HEK293 (cell line): ENCODE results near the gene MYO5B.
A peak's percentile ranks its signal among the peaks of the same experiment; 100 is the strongest.

Experiments used
- CTCF ChIA-PET: fragments of 350-600 bp; formaldehyde crosslinking; extraction: SDS; loops from one replicate; lab custom pipeline; 2021; ENCODE audit warnings: antibody characterized with exemption; lab: Yijun Ruan, JAX
- POLR2A ChIA-PET: fragments of 300-600 bp; formaldehyde crosslinking; extraction: SDS; loops from one replicate; lab custom pipeline; 2020; ENCODE audit warnings: antibody characterized with exemption, inconsistent platforms; lab: Yijun Ruan, JAX
- H3K27ac ChIP-seq: fragments of 200-500 bp; sonication (Bioruptor generic); 2 replicates; pipeline ENCODE4 v1.5.1; 2014; ENCODE audit warnings: low read depth, low read length, control low read depth, inconsistent platforms; ENCODE audit errors: extremely low read depth
- H3K36me3 ChIP-seq, 2 experiments: fragments of 200-500 bp in 1 of 2; sonication (Bioruptor generic) in 1 of 2; 1 replicate in 1 of 2; 2 replicates in 1 of 2; pipeline ENCODE4 v1.5.1; 2014 to 2017; ENCODE audit warnings: inconsistent platforms in 2 of 2, low read length in 2 of 2; ENCODE audit not compliant: control insufficient read depth in 2 of 2, insufficient read depth in 1 of 2
- H3K4me1 ChIP-seq: fragments of 200-500 bp; sonication (Bioruptor generic); 2 replicates; pipeline ENCODE4 v1.5.1; 2014; ENCODE audit warnings: mild to moderate bottlenecking, low read length, inconsistent platforms; ENCODE audit not compliant: control insufficient read depth, insufficient read depth
- H3K4me3 ChIP-seq: 2 replicates; pipeline ENCODE4 v1.5.1; 2011; ENCODE audit warnings: low read depth, mild to moderate bottlenecking, control low read depth, low read length, moderate library complexity
- H3K9me3 ChIP-seq: fragments of 200-500 bp; sonication (Bioruptor generic); 2 replicates; pipeline ENCODE4 v1.5.1; 2014; ENCODE audit warnings: low read depth, low read length, inconsistent platforms; ENCODE audit not compliant: control insufficient read depth, insufficient read depth
- GFI1B ChIP-seq: fragments of 450-650 bp; formaldehyde crosslinking; IDR thresholded peaks from 2 replicates; pipeline ENCODE4 v1.5.1; 2016; ENCODE audit warnings: missing biosample characterization, missing genetic modification characterization
- KLF1 ChIP-seq: fragments of 450-650 bp; formaldehyde crosslinking; IDR thresholded peaks from 2 replicates; pipeline ENCODE4 v1.5.1; 2016; ENCODE audit warnings: missing biosample characterization, missing genetic modification characterization
- KLF10 ChIP-seq: fragments of 450-650 bp; IDR thresholded peaks from 2 replicates; pipeline ENCODE4 v1.5.1; 2018; ENCODE audit warnings: missing biosample characterization, mild to moderate bottlenecking, missing genetic modification characterization
- SCRT2 ChIP-seq: fragments of 450-650 bp; formaldehyde crosslinking; IDR thresholded peaks from 2 replicates; pipeline ENCODE4 v1.5.1; 2016; ENCODE audit warnings: missing biosample characterization, missing genetic modification characterization
- SP7 ChIP-seq: fragments of 450-650 bp; formaldehyde crosslinking; IDR thresholded peaks from 2 replicates; pipeline ENCODE4 v1.5.1; 2016; ENCODE audit warnings: missing biosample characterization, missing genetic modification characterization
- TRIM28 ChIP-seq: IDR thresholded peaks from 2 replicates; pipeline ENCODE4 v1.6.1; 2011; ENCODE audit warnings: low read length, control low read depth, borderline replicate concordance
- ZIC2 ChIP-seq: fragments of 450-650 bp; formaldehyde crosslinking; IDR thresholded peaks from 2 replicates; pipeline ENCODE4 v1.5.1; 2016; ENCODE audit warnings: missing biosample characterization, missing genetic modification characterization
- ZNF221 ChIP-seq: fragments of 450-650 bp; formaldehyde crosslinking; IDR thresholded peaks from 2 replicates; pipeline ENCODE4 v1.5.1; 2017; ENCODE audit warnings: missing biosample characterization, missing genetic modification characterization, borderline replicate concordance
- ZNF555 ChIP-seq: fragments of 450-650 bp; formaldehyde crosslinking; conservative IDR thresholded peaks from 2 replicates; pipeline ENCODE4 v1.5.1; 2017; ENCODE audit warnings: missing biosample characterization, mild to moderate bottlenecking, missing genetic modification characterization, inconsistent platforms
- ZNF660 ChIP-seq: fragments of 450-650 bp; IDR thresholded peaks from 2 replicates; pipeline ENCODE4 v1.5.1; 2018; ENCODE audit warnings: missing biosample characterization, mild to moderate bottlenecking, missing genetic modification characterization
- ZNF776 ChIP-seq: fragments of 450-650 bp; formaldehyde crosslinking; IDR thresholded peaks from 2 replicates; pipeline ENCODE4 v1.5.0; 2017; ENCODE audit warnings: missing biosample characterization, missing genetic modification characterization, borderline replicate concordance
- ZNF843 ChIP-seq: fragments of 450-650 bp; formaldehyde crosslinking; IDR thresholded peaks from 2 replicates; pipeline ENCODE4 v1.5.1; 2016; ENCODE audit warnings: missing biosample characterization, missing genetic modification characterization
- TF ChIP-seq, protein P1 (sequence below): fragments of 450-650 bp; formaldehyde crosslinking; IDR thresholded peaks from 2 replicates; pipeline ENCODE4 v1.5.0; 2017; ENCODE audit warnings: missing biosample characterization, missing genetic modification characterization, borderline replicate concordance
- TF ChIP-seq, protein P2 (sequence below): fragments of 450-650 bp; formaldehyde crosslinking; IDR thresholded peaks from 2 replicates; pipeline ENCODE4 v1.5.1; 2017; ENCODE audit warnings: missing biosample characterization, missing genetic modification characterization
- TF ChIP-seq, protein P3 (sequence below): fragments of 450-650 bp; formaldehyde crosslinking; IDR thresholded peaks from 2 replicates; pipeline ENCODE4 v1.5.1; 2016; ENCODE audit warnings: missing biosample characterization, missing genetic modification characterization
- TF ChIP-seq, protein P4 (sequence below): fragments of 450-650 bp; formaldehyde crosslinking; IDR thresholded peaks from 2 replicates; pipeline ENCODE4 v1.5.1; 2017; ENCODE audit warnings: missing biosample characterization, missing genetic modification characterization

Gene MYO5B

DNA sequence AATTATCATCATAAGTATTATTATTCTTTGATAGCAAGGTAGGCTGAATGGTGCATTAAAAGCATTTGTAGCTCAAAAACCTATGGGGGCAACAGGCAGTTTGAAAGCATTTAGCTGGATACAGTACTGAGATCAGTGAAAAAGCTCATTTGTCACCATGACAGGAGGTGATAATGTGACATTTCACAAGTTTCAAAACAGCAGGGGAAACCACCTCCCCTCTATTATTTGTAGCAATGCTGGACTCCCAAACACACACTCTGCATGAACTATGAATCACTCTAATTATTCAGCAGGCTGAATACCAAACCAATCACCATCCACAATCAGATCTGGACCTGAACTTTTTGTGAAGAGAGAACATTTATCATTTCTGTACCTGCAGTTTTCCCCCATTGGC is 63.4 kb downstream of the MYO5B start (continued):
- TF ChIP-seq, protein P1, sequence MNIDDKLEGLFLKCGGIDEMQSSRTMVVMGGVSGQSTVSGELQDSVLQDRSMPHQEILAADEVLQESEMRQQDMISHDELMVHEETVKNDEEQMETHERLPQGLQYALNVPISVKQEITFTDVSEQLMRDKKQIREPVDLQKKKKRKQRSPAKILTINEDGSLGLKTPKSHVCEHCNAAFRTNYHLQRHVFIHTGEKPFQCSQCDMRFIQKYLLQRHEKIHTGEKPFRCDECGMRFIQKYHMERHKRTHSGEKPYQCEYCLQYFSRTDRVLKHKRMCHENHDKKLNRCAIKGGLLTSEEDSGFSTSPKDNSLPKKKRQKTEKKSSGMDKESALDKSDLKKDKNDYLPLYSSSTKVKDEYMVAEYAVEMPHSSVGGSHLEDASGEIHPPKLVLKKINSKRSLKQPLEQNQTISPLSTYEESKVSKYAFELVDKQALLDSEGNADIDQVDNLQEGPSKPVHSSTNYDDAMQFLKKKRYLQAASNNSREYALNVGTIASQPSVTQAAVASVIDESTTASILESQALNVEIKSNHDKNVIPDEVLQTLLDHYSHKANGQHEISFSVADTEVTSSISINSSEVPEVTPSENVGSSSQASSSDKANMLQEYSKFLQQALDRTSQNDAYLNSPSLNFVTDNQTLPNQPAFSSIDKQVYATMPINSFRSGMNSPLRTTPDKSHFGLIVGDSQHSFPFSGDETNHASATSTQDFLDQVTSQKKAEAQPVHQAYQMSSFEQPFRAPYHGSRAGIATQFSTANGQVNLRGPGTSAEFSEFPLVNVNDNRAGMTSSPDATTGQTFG (tag by site-specific recombination): no peak
- TF ChIP-seq SP7 (tag by site-specific recombination) (peak; percentile 90), SCRT2 (peak; percentile 44; the same call in 1 of the 2 replicates), ZNF221 (tag by site-specific recombination) (no peak), GFI1B (no peak), ZIC2 (tag by site-specific recombination) (peak; percentile 85), KLF1 (no peak), ZNF843 (tag by site-specific recombination) (peak; percentile 56; the same call in 1 of the 2 replicates), ZNF660 (tag by site-specific recombination) (0 out of 2 replicates have a peak, but pooled peaks have one; percentile 34)
- TF ChIP-seq, protein P2, sequence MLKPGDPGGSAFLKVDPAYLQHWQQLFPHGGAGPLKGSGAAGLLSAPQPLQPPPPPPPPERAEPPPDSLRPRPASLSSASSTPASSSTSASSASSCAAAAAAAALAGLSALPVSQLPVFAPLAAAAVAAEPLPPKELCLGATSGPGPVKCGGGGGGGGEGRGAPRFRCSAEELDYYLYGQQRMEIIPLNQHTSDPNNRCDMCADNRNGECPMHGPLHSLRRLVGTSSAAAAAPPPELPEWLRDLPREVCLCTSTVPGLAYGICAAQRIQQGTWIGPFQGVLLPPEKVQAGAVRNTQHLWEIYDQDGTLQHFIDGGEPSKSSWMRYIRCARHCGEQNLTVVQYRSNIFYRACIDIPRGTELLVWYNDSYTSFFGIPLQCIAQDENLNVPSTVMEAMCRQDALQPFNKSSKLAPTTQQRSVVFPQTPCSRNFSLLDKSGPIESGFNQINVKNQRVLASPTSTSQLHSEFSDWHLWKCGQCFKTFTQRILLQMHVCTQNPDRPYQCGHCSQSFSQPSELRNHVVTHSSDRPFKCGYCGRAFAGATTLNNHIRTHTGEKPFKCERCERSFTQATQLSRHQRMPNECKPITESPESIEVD (tag by site-specific recombination): 0 out of 2 replicates have a peak, but pooled peaks have one; percentile 35
- TF ChIP-seq, protein P3, sequence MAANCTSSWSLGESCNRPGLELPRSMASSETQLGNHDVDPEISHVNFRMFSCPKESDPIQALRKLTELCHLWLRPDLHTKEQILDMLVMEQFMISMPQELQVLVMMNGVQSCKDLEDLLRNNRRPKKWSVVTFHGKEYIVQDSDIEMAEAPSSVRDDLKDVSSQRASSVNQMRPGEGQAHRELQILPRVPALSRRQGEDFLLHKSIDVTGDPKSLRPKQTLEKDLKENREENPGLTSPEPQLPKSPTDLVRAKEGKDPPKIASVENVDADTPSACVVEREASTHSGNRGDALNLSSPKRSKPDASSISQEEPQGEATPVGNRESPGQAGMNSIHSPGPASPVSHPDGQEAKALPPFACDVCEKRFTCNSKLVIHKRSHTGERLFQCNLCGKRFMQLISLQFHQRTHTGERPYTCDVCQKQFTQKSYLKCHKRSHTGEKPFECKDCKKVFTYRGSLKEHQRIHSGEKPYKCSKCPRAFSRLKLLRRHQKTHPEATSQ: no peak
- TF ChIP-seq, all 188 proteins: peak for 8

DNA sequence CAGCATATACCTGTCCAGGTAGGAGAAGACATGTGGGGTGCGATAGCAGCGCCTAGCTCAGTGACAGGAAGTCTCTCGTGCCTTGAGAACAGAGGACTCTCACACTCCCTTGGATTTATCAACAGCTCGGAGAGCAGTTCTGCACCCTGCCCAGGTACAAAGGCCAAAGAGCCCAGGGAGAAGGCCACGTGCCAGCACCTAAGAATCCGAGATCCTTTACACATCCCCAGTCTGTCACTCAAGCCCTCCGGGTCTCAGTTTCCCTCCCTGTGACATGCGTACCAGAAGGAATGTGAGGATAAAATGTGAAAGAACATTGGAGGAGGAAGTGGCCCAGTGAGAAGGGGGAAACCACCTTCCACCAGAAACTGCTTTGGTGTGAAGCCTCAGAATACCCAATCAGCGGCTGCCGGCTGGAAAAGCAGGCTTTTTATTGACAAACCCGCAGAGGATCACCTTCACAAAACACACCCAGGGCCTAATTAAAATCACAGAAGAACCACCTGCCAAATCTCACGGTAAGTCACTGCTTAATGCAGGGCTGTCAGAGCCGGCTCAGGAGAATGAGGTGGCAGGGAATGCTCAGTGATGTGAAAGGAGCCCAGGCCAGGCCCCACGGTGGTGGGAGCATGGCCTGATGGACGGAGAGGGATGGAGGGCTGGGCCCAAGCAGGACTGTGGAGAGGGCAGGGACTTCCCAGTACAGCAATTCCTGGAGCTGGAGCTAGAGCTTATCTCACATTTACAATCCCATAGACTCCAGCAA is 66.3 kb downstream of the MYO5B start:
- CTCF ChIA-PET: no interaction called here
- TF ChIP-seq TRIM28 (no peak), KLF10 (tag by site-specific recombination) (no peak), GFI1B (no peak), ZNF776 (tag by site-specific recombination) (no peak), ZNF555 (tag by site-specific recombination) (no peak)
- TF ChIP-seq, protein P4, sequence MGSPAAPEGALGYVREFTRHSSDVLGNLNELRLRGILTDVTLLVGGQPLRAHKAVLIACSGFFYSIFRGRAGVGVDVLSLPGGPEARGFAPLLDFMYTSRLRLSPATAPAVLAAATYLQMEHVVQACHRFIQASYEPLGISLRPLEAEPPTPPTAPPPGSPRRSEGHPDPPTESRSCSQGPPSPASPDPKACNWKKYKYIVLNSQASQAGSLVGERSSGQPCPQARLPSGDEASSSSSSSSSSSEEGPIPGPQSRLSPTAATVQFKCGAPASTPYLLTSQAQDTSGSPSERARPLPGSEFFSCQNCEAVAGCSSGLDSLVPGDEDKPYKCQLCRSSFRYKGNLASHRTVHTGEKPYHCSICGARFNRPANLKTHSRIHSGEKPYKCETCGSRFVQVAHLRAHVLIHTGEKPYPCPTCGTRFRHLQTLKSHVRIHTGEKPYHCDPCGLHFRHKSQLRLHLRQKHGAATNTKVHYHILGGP: no peak
- TF ChIP-seq, all 188 proteins: peak for 0
- POLR2A ChIA-PET: no interaction called here

More for the DNA sequence above, 66.3 kb downstream of the MYO5B start:
- H3K4me1 ChIP-seq: peaks cover 3% of the 10 kb centered on the region; the same call in 1 of the 2 replicates
- no peak overlapping the region for H3K27ac ChIP-seq
- no peaks in the 10 kb centered on the region for H3K36me3 ChIP-seq
- H3K9me3 ChIP-seq: no peaks in the 10 kb centered on the region
- no peak overlapping the region for H3K4me3 ChIP-seq
